Heart left ventricle (tissue), 13 donors: ENCODE measurements around the gene GRM1.

Experiments
- CTCF ChIP-seq, 12 donors: fragments of 200-600 bp; sonication (generic) in 4 of 12; IDR thresholded peaks; one replicate each; pipeline versions ENCODE4 v1.5.0 to v1.8.0; 2018 to 2022; ENCODE audit warnings: antibody characterized with exemption in 12 of 12, mild to moderate bottlenecking in 5 of 12
- POLR2A ChIP-seq, 2 donors: fragments of 450-650 bp; IDR thresholded peaks; one replicate each; pipeline ENCODE4 v1.6.1; 2017; ENCODE audit warnings: antibody characterized with exemption in 2 of 2, mild to moderate bottlenecking in 2 of 2, moderate library complexity in 2 of 2
- donor health status: ischemic (EF 13 %, LVEDD 7.1; RV severe dilation, severe dysfunction).
- donor health status: DM: no; HTN: yes; CAD: no.
- donor health status: DM: no; HTN: no; CAD: no.
- donor health status: ischemic (EF 25% LVEDD 6.9; RV normal size, moderate dysfunction).
- donor health status: ischemic (EF 25% LVEDD 5.7; RV mildly dilated, moderate dysfunction).
- donor health status: ischemic (EF 35%, LVEDD 5.7; RV mildly dilated, moderate dysfunction).
- donor health status: nonischemic (EF 11% LVEDD 7.7; RV severe dilation, severe dysfunction).
- donor health status: DM: yes; HTN: yes; CAD: no.
- donor health status: PGD.
- donor health status: ischemic (EF 29% LVEDD 5.4; RV normal size, mild dysfunction).
- donor health status: nonischemic (EF 23%, LVEDD 6.1; RV moderate dilation, normal function).

GRCh38 chr6:146258206-146258605 lies 229.3 kb downstream of the GRM1 start:
- TF ChIP-seq CTCF (IDR thresholded peaks at IDR 0.05) (no peak), POLR2A (IDR thresholded peaks at IDR 0.05) (no peak)
